ENCODE measurements around the gene ROBO2.
A peak's percentile ranks its signal among the peaks of the same experiment; 100 is the strongest.

Gene ROBO2

DNA sequence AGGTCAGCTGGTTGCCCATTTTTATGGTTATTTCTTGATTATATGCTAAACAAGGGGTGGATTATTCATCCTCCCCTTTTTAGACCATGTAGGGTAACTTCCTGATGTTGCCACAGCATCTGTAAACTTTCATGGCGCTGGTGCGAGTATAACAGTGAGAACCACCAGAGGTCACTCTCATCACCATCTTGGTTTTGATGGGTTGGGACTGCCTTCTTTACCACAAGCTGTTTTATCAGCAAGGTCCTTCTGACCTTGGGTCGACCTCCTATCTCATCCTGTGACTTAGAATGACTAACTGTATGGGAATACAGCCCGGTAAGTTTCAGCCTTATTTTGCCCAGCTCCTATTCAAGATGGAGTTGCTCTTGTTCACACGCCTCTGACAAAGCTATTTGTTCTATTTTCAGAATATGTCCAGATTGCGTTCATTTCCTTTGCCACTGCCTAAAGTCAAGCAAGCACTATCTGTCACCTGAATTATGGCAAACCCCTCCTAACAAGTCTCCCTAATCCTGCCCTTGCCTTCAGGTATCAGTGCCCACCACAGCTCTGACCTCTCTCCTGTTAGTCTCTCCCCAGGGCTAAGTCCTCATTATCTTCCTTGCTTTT lies 308.5 kb downstream of the ROBO2 start:
- TF ChIP-seq, protein P1, sequence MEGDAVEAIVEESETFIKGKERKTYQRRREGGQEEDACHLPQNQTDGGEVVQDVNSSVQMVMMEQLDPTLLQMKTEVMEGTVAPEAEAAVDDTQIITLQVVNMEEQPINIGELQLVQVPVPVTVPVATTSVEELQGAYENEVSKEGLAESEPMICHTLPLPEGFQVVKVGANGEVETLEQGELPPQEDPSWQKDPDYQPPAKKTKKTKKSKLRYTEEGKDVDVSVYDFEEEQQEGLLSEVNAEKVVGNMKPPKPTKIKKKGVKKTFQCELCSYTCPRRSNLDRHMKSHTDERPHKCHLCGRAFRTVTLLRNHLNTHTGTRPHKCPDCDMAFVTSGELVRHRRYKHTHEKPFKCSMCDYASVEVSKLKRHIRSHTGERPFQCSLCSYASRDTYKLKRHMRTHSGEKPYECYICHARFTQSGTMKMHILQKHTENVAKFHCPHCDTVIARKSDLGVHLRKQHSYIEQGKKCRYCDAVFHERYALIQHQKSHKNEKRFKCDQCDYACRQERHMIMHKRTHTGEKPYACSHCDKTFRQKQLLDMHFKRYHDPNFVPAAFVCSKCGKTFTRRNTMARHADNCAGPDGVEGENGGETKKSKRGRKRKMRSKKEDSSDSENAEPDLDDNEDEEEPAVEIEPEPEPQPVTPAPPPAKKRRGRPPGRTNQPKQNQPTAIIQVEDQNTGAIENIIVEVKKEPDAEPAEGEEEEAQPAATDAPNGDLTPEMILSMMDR (IDR thresholded peaks at IDR 0.05; ENCODE audit: borderline replicate concordance, insufficient read depth, low read depth, low read length), result 0 out of 2 replicates have a peak, but pooled peaks have one; percentile 14
- no peak overlapping the region for H3K4me3 ChIP-seq (ENCODE audit: low read depth, low read length)

- H3K4me3 ChIP-seq (ENCODE audit: low read depth, low read length), result no peak overlapping the region
- TF ChIP-seq, protein P1 (IDR thresholded peaks at IDR 0.05; ENCODE audit: borderline replicate concordance, insufficient read depth, low read depth, low read length), result no peak
These were observed 315.1 kb downstream of the ROBO2 start for GRCh38 chr3:77354958-77355357.

DNA sequence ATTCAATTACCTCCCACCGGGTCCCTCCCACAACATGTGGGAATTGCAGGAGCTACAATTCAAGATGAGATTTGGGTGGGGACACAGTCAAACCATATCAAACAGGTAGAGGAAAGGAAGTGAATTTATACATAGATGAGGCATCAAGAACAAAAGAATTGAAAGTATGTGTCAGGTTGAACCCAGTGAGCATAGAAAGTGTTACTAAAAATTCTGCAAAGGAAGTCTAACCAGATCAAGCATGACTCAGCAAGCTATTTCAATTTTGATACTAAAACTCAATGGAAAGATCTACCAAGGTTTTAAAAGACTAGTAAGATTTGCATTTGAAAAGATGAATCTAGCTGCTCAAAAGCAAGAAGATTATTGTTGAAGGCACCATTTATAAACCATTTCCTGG lies 323.0 kb downstream of the ROBO2 start:
- TF ChIP-seq, protein P1 (IDR thresholded peaks at IDR 0.05; ENCODE audit: borderline replicate concordance, insufficient read depth, low read depth, low read length), result no peak
- no peak overlapping the region for H3K4me3 ChIP-seq (ENCODE audit: low read depth, low read length)

- TF ChIP-seq, protein P1 (IDR thresholded peaks at IDR 0.05; ENCODE audit: borderline replicate concordance, insufficient read depth, low read depth, low read length), result no peak
- no peak overlapping the region for H3K4me3 ChIP-seq (ENCODE audit: low read depth, low read length)
These were observed 325.3 kb downstream of the ROBO2 start for GRCh38 chr3:77365152-77365551.

DNA sequence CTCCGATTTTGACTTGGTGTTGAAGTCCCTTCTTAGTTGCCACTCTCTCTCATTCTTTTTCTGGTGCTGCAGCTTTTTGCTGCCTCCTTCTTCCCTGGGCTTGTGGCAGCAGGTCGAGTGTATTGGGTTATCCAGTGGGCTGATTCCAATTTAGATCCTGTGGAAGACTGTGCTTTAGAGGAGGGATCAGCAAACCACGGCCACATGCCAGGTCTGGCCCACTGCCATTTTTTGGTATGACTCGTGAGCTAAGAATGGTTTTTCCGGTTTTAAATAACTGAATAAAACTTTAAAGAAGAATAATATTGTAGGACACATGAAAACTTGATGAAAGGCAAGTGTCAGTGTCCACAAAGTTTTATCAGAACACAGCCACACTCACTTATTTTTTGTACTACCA lies 330.5 kb downstream of the ROBO2 start:
- TF ChIP-seq, protein P1 (IDR thresholded peaks at IDR 0.05; ENCODE audit: borderline replicate concordance, insufficient read depth, low read depth, low read length), result no peak
- H3K4me3 ChIP-seq (ENCODE audit: low read depth, low read length), result no peak overlapping the region

- TF ChIP-seq, protein P1 (IDR thresholded peaks at IDR 0.05; ENCODE audit: borderline replicate concordance, insufficient read depth, low read depth, low read length), result no peak
- no peak overlapping the region for H3K4me3 ChIP-seq (ENCODE audit: low read depth, low read length)
These were observed 332.1 kb downstream of the ROBO2 start for GRCh38 chr3:77372018-77372417.

DNA sequence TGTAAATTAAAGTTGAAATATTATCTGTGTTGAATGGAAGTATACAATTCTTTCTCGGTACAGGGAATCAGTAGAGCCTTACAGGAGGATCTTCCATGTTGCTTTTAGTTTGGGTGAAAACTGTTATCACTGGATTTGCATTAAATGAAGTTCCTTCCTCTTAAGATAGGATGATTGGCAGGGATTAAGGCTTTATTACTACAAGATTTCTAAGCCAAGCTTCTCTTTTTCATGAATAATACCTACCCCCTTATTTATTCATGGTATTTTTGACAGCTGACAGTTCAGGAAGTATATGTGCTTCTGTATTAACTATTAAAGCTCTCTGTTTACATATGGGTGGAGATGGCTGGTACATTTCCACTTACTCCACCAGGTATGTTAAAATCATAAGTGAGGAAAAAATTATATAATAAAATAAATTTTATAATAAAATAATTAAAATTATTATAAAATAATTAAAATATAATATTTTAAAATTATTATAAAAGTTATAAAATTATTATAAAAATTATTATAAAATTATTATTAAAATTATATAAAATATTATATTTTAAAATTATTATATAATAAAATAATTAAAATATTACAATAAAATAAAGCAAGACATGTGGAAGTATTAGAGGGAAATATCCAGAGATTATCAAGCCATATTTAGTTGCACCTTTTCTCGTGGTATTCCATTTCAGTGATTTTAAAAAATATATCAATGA lies 332.9 kb downstream of the ROBO2 start:
- TF ChIP-seq, protein P1 (IDR thresholded peaks at IDR 0.05; ENCODE audit: borderline replicate concordance, insufficient read depth, low read depth, low read length), result no peak
- H3K4me3 ChIP-seq (ENCODE audit: low read depth, low read length), result no peak overlapping the region

All from GM12875 (cell line).